Activated CD4-positive, alpha-beta T cell treated with anti-CD3 and anti-CD28 coated beads, Interleukin-2, amount 50 U/mL, for 24 hours (primary cell): ENCODE measurements around the gene RNF224.

Experiments
- DNase-seq, 2 donors: peaks; one replicate each; pipeline ENCODE4 v3.0.0-alpha.2; 2020; ENCODE audit warnings: low read depth in 1 of 2, low spot score in 1 of 2

RNF224 gene

GRCh38 chr9:137226338-137227053 lies 806 bp upstream of the RNF224 start:
- DNase-seq, result no peak

GRCh38 chr9:137227853-137228505 lies 677 bp downstream of the RNF224 start:
- no peak for DNase-seq

GRCh38 chr9:137228506-137228967 lies 1.2 kb downstream of the RNF224 start:
- no peak for DNase-seq

GRCh38 chr9:137228968-137229896 lies 1.9 kb downstream of the RNF224 start:
- DNase-seq, result no peak

- no peak for DNase-seq
These were observed 2.8 kb downstream of the RNF224 start for GRCh38 chr9:137229903-137230704.

- DNase-seq, result no peak
These were observed 3.5 kb downstream of the RNF224 start, which contains the start of gene SLC34A3 for GRCh38 chr9:137230705-137231371. TSS of gene SLC34A3 (plus strand) at chr9:137230901. CDS start at chr9:137231703, 802 bp downstream.

GRCh38 chr9:137231372-137232039 lies 4.2 kb downstream of the RNF224 start:
- no peak for DNase-seq

- no peak for DNase-seq
These were observed 4.8 kb downstream of the RNF224 start for GRCh38 chr9:137232101-137232500.

GRCh38 chr9:137232510-137232909 lies 5.2 kb downstream of the RNF224 start:
- no peak for DNase-seq

GRCh38 chr9:137233143-137233980 lies 6.1 kb downstream of the RNF224 start:
- DNase-seq, result no peak

GRCh38 chr9:137234055-137234697 lies 6.9 kb downstream of the RNF224 start:
- DNase-seq, result no peak

GRCh38 chr9:137234758-137235423 lies 7.6 kb downstream of the RNF224 start:
- DNase-seq, result no peak

- no peak for DNase-seq
These were observed 8.3 kb downstream of the RNF224 start for GRCh38 chr9:137235424-137236237.

- DNase-seq, result peak; percentile 86 to 87
These were observed 9.1 kb downstream of the RNF224 start for GRCh38 chr9:137236238-137236935.

- DNase-seq, result no peak
These were observed 9.7 kb downstream of the RNF224 start for GRCh38 chr9:137236936-137237421.
